Loucy (cell line): ENCODE results near the gene ARFGEF3.

Experiments used
- H2AFZ ChIP-seq: fragments of 200-600 bp; sonication (generic); 2 replicates; pipeline ENCODE4 v1.6.0; 2016; ENCODE audit warnings: antibody characterized with exemption, mild to moderate bottlenecking, low read length, moderate library complexity
- H3F3A ChIP-seq: fragments of 200-600 bp; 2 replicates; pipeline ENCODE4 v1.6.0; 2016; ENCODE audit warnings: antibody characterized with exemption, low read depth, mild to moderate bottlenecking
- H3K27me3 ChIP-seq: fragments of 200-600 bp; sonication (generic); 2 replicates; pipeline ENCODE4 v1.6.1; 2014; ENCODE audit warnings: low read length, mild to moderate bottlenecking; ENCODE audit not compliant: insufficient read depth, poor library complexity, severe bottlenecking
- H3K36me3 ChIP-seq: fragments of 200-600 bp; sonication (generic); 2 replicates; pipeline ENCODE4 v1.6.1; 2016; ENCODE audit warnings: low read length; ENCODE audit not compliant: insufficient read depth
- H3K4me1 ChIP-seq: fragments of 200-600 bp; sonication (generic); 2 replicates; pipeline ENCODE4 v1.5.1; 2014; ENCODE audit warnings: low read length, mild to moderate bottlenecking; ENCODE audit not compliant: insufficient read depth, poor library complexity, severe bottlenecking
- H3K4me2 ChIP-seq: fragments of 200-600 bp; sonication (generic); 2 replicates; pipeline ENCODE4 v1.6.0; 2014; ENCODE audit warnings: antibody characterized with exemption, low read length, low read depth, mild to moderate bottlenecking; ENCODE audit not compliant: poor library complexity, severe bottlenecking
- H3K4me3 ChIP-seq: fragments of 200-600 bp; sonication (generic); 2 replicates; pipeline ENCODE4 v1.5.1; 2014; ENCODE audit warnings: low read length, mild to moderate bottlenecking, mixed read lengths; ENCODE audit not compliant: poor library complexity, severe bottlenecking
- H3K79me2 ChIP-seq: fragments of 200-600 bp; sonication (generic); 2 replicates; pipeline ENCODE4 v1.6.1; 2014; ENCODE audit warnings: low read length; ENCODE audit not compliant: insufficient read depth
- H3K9ac ChIP-seq: fragments of 200-600 bp; sonication (generic); 2 replicates; pipeline ENCODE4 v1.6.0; 2014; ENCODE audit warnings: mild to moderate bottlenecking, low read depth, low read length, moderate library complexity; ENCODE audit not compliant: poor library complexity, severe bottlenecking
- H3K9me2 ChIP-seq: fragments of 200-600 bp; sonication (generic); replicated peaks from 2 replicates; pipeline ENCODE4 v1.6.1; 2016; ENCODE audit warnings: low read depth, low read length, mixed read lengths
- H3K9me3 ChIP-seq: fragments of 200-600 bp; sonication (generic); 2 replicates; pipeline ENCODE4 v1.6.1; 2014; ENCODE audit warnings: mild to moderate bottlenecking, antibody characterized with exemption, low read length, low read depth; ENCODE audit not compliant: insufficient read depth
- H4K20me1 ChIP-seq: fragments of 200-600 bp; sonication (generic); 2 replicates; pipeline ENCODE4 v1.6.0; 2014; ENCODE audit warnings: antibody characterized with exemption, low read length, mild to moderate bottlenecking; ENCODE audit not compliant: insufficient read depth, poor library complexity, severe bottlenecking
- CTCF ChIP-seq: fragments of 200-600 bp; sonication (generic); conservative IDR thresholded peaks from 2 replicates; pipeline ENCODE4 v1.5.1; 2014; ENCODE audit warnings: mild to moderate bottlenecking, antibody characterized with exemption, low read length
- EZH2phosphoT487 ChIP-seq: fragments of 200-600 bp; IDR thresholded peaks from 2 replicates; pipeline ENCODE4 v1.6.1; 2018; ENCODE audit warnings: antibody characterized with exemption, mild to moderate bottlenecking, moderate library complexity, borderline replicate concordance

The ARFGEF3 gene

GRCh38 chr6:138307352-138307751 lies 145.6 kb downstream of the ARFGEF3 start:
- Histone ChIP-seq H4K20me1 (no peaks in the 10 kb centered on the region), H2AFZ (no peak overlapping the region), H3F3A (no peaks in the 10 kb centered on the region), H3K4me1 (no peaks in the 10 kb centered on the region), H3K9me2 (no peaks in the 10 kb centered on the region), H3K9ac (no peak overlapping the region), H3K4me3 (no peak overlapping the region), H3K36me3 (no peaks in the 10 kb centered on the region), H3K79me2 (no peaks in the 10 kb centered on the region), H3K27me3 (no peaks in the 10 kb centered on the region), H3K9me3 (no peaks in the 10 kb centered on the region), H3K4me2 (no peak overlapping the region)
- TF ChIP-seq EZH2phosphoT487, result no peak
- no peak for TF ChIP-seq CTCF

GRCh38 chr6:138307816-138308730 lies 146.3 kb downstream of the ARFGEF3 start:
- Histone ChIP-seq H3K27me3 (no peaks in the 10 kb centered on the region), H3K4me3 (no peak overlapping the region), H3K79me2 (no peaks in the 10 kb centered on the region), H4K20me1 (no peaks in the 10 kb centered on the region), H2AFZ (no peak overlapping the region), H3K9ac (no peak overlapping the region), H3K4me2 (no peak overlapping the region), H3K36me3 (no peaks in the 10 kb centered on the region), H3K9me3 (no peaks in the 10 kb centered on the region), H3K4me1 (no peaks in the 10 kb centered on the region), H3K9me2 (no peaks in the 10 kb centered on the region), H3F3A (no peaks in the 10 kb centered on the region)
- TF ChIP-seq CTCF (no peak), EZH2phosphoT487 (no peak)

GRCh38 chr6:138308731-138309110 lies 147.0 kb downstream of the ARFGEF3 start:
- Histone ChIP-seq H3K4me3 (no peak overlapping the region), H3F3A (no peaks in the 10 kb centered on the region), H3K9me3 (no peaks in the 10 kb centered on the region), H3K9me2 (no peaks in the 10 kb centered on the region), H2AFZ (no peak overlapping the region), H3K36me3 (no peaks in the 10 kb centered on the region), H3K79me2 (no peaks in the 10 kb centered on the region), H3K4me2 (no peak overlapping the region), H3K27me3 (no peaks in the 10 kb centered on the region), H4K20me1 (no peaks in the 10 kb centered on the region), H3K9ac (no peak overlapping the region), H3K4me1 (no peaks in the 10 kb centered on the region)
- TF ChIP-seq CTCF (no peak), EZH2phosphoT487 (no peak)
